A673 (cell line): ENCODE measurements around the gene TTYH1.

Experiments
- EZH2 ChIP-seq: fragments of 200-600 bp; sonication (generic); IDR thresholded peaks from 2 replicates; pipeline ENCODE4 v1.6.1; 2017; ENCODE audit warnings: borderline replicate concordance, low read depth, mild to moderate bottlenecking, mixed read lengths, antibody characterized with exemption, low read length; ENCODE audit not compliant: poor library complexity, severe bottlenecking
- TF ChIP-seq, protein P1 (sequence below): fragments of 300-800, 200-600 bp; sonication (generic); conservative IDR thresholded peaks from 2 replicates; pipeline ENCODE4 v1.5.1; 2017; ENCODE audit warnings: low read depth, mild to moderate bottlenecking, antibody characterized with exemption, low read length, moderate library complexity, mixed read lengths

GRCh38 chr19:54421169-54421516 lies 5.9 kb downstream of the TTYH1 start:
- TF ChIP-seq, protein P1, sequence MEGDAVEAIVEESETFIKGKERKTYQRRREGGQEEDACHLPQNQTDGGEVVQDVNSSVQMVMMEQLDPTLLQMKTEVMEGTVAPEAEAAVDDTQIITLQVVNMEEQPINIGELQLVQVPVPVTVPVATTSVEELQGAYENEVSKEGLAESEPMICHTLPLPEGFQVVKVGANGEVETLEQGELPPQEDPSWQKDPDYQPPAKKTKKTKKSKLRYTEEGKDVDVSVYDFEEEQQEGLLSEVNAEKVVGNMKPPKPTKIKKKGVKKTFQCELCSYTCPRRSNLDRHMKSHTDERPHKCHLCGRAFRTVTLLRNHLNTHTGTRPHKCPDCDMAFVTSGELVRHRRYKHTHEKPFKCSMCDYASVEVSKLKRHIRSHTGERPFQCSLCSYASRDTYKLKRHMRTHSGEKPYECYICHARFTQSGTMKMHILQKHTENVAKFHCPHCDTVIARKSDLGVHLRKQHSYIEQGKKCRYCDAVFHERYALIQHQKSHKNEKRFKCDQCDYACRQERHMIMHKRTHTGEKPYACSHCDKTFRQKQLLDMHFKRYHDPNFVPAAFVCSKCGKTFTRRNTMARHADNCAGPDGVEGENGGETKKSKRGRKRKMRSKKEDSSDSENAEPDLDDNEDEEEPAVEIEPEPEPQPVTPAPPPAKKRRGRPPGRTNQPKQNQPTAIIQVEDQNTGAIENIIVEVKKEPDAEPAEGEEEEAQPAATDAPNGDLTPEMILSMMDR: no peak
- TF ChIP-seq EZH2: no peak
